Measurements from ENCODE around the gene TAL1.

- TF ChIP-seq CTCF (IDR thresholded peaks at IDR 0.05; ENCODE audit: low read length) (no peak), EZH2phosphoT487 (IDR thresholded peaks at IDR 0.05; ENCODE audit: low read length) (no peak), EZH2 (optimal IDR thresholded peaks at IDR 0.05; ENCODE audit: low read depth, low read length) (no peak)
Measured at GRCh38 chr1:47208374-47208850, 23.6 kb downstream of the TAL1 start.

All from MM.1S (cell line).